GM23248 (cell line): ENCODE results near the gene OR2AJ1. TPM values are rescaled to one million over a fixed set of nuclear protein-coding genes. Genes with fewer than 3 reads are reported as not detected.

ENCODE experiments used
- DNase-seq: peaks from one replicate; pipeline ENCODE4 v3.0.0-alpha.2; 2015
- H2AFZ ChIP-seq: fragments of 200-600 bp; sonication (generic); 2 replicates; pipeline ENCODE4 v1.6.1; 2016; ENCODE audit warnings: antibody characterized with exemption
- H3F3A ChIP-seq: fragments of 200-600 bp; sonication (generic); 2 replicates; pipeline ENCODE4 v1.6.1; 2016; ENCODE audit warnings: mild to moderate bottlenecking, antibody characterized with exemption, mixed run types; ENCODE audit not compliant: insufficient read depth
- H3K27ac ChIP-seq: fragments of 200-600 bp; sonication (generic); 2 replicates; pipeline ENCODE4 v1.5.1; 2016; ENCODE audit warnings: mild to moderate bottlenecking
- H3K27me3 ChIP-seq: fragments of 200-600 bp; sonication (generic); replicated peaks from 2 replicates; pipeline ENCODE4 v1.6.1; 2016; ENCODE audit warnings: mild to moderate bottlenecking; ENCODE audit not compliant: insufficient read depth
- H3K36me3 ChIP-seq: fragments of 200-600 bp; sonication (generic); 2 replicates; pipeline ENCODE4 v1.6.1; 2016; ENCODE audit warnings: low read depth, mild to moderate bottlenecking
- H3K4me1 ChIP-seq: fragments of 200-600 bp; sonication (generic); 2 replicates; pipeline ENCODE4 v1.6.1; 2016; ENCODE audit warnings: mild to moderate bottlenecking; ENCODE audit not compliant: insufficient read depth
- H3K4me2 ChIP-seq: fragments of 200-600 bp; sonication (generic); one replicate; pipeline ENCODE4 v1.6.1; 2016; ENCODE audit warnings: mild to moderate bottlenecking; ENCODE audit not compliant: unreplicated experiment
- H3K4me3 ChIP-seq: fragments of 200-600 bp; sonication (generic); 2 replicates; pipeline ENCODE4 v1.5.1; 2016; ENCODE audit warnings: mild to moderate bottlenecking
- H3K79me2 ChIP-seq: fragments of 200-600 bp; sonication (generic); 2 replicates; pipeline ENCODE4 v1.6.1; 2016; ENCODE audit warnings: mild to moderate bottlenecking; ENCODE audit not compliant: insufficient read depth
- H3K9ac ChIP-seq: fragments of 200-600 bp; sonication (generic); 2 replicates; pipeline ENCODE4 v1.6.1; 2016; ENCODE audit warnings: mild to moderate bottlenecking
- H3K9me2 ChIP-seq: fragments of 200-600 bp; sonication (generic); 2 replicates; pipeline ENCODE4 v1.6.1; 2016; ENCODE audit warnings: mixed run types, mild to moderate bottlenecking, moderate library complexity; ENCODE audit not compliant: insufficient read depth
- H3K9me3 ChIP-seq: fragments of 200-600 bp; sonication (generic); one replicate; pipeline ENCODE4 v1.6.1; 2017; ENCODE audit warnings: low read depth
- H4K20me1 ChIP-seq: fragments of 200-600 bp; sonication (generic); 2 replicates; pipeline ENCODE4 v1.6.0; 2016; ENCODE audit not compliant: insufficient read depth
- EZH2 ChIP-seq: fragments of 200-600 bp; sonication (generic); IDR thresholded peaks from 2 replicates; pipeline ENCODE4 v1.6.1; 2018; ENCODE audit warnings: antibody characterized with exemption, mild to moderate bottlenecking; ENCODE audit not compliant: insufficient read depth, poor library complexity, severe bottlenecking
- EZH2phosphoT487 ChIP-seq: fragments of 200-600 bp; sonication (generic); IDR thresholded peaks from 2 replicates; pipeline ENCODE4 v1.6.1; 2018; ENCODE audit warnings: antibody characterized with exemption, moderate library complexity, mild to moderate bottlenecking, low read depth; ENCODE audit not compliant: insufficient read depth
- WGBS, 2 experiments: methylation state at CpG; one replicate each; pipeline ENCODE4 v1.1.6; 2015 to 2017; ENCODE audit warnings: low lambda C conversion rate in 2 of 2, low coverage in 1 of 2; ENCODE audit errors: missing lambda C conversion rate in 2 of 2; 5-methylcytosine and 5-hydroxymethylcytosine counted together
- in situ Hi-C: fragments of 300-500 bp; cut with MboI; formaldehyde crosslinking; loops from 2 replicates; pipeline ENCODE4 v1.15.0; 2020
- polyA plus RNA-seq: library from polyadenylated mRNA; unstranded; fragments of >200 nt; fragmentation: Nextera tagmentation; extraction: Ambion mirVana; gene quantifications from 2 replicates; pipeline ENCODE4 v1.2.1, GENCODE V29; 2016
- total RNA-seq: library from RNA; depleted of rRNA; stranded (reverse); fragments of >200 nt; shearing (Covaris generic); gene quantifications from 2 replicates; pipeline ENCODE4 v1.2.3, GENCODE V29; 2014; rRNA removed

OR2AJ1 gene, protein sequence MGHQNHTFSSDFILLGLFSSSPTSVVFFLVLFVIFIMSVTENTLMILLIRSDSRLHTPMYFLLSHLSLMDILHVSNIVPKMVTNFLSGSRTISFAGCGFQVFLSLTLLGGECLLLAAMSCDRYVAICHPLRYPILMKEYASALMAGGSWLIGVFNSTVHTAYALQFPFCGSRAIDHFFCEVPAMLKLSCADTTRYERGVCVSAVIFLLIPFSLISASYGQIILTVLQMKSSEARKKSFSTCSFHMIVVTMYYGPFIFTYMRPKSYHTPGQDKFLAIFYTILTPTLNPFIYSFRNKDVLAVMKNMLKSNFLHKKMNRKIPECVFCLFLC
- total RNA-seq (not detected in 2 replicates), polyA plus RNA-seq (not detected in 2 replicates)

DNA sequence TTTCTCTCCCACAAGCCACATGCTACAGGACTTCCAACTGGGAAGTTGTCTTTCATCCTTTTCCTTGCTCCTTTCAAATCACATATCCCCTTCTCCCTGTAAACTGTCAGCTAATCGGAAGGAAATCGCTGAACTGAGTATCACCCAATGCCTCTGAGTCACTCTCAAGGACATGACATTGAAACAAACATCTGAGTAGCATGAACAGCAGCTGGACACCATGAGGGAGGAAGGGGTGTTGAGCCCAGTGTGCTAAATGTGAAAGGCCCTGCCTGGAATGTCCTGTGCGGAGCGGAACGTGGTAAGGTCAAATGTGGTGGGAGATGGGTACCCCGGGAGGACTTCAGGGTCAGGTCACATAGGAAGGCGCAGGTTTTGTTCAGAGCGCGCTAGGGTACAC, at the start of gene OR2AJ1:
Gene OR2AJ1 (plus strand): TSS at position 22 of the 400 bp plus-strand sequence. CDS start 8,880 bp downstream, outside the sequence.
- no peaks in the 10 kb centered on the region for H3K9me3 ChIP-seq
- 49 to 58% methylated on average over 9 of the region's 9 CpGs for WGBS, 2 experiments
- DNase-seq, result no peak
- H3F3A ChIP-seq, result no peaks in the 10 kb centered on the region
- no peak within 1 kb of the TSS for H3K4me2 ChIP-seq
- H3K27ac ChIP-seq, result no peak within 1 kb of the TSS
- H3K36me3 ChIP-seq, result no peaks in the 10 kb centered on the region
- H3K4me1 ChIP-seq, result no peaks in the 10 kb centered on the region
- no peaks in the 10 kb centered on the region for H3K9me2 ChIP-seq
- H3K27me3 ChIP-seq, result no peaks in the 10 kb centered on the region
- H3K9ac ChIP-seq, result no peak within 1 kb of the TSS
- no peak within 1 kb of the TSS for H3K4me3 ChIP-seq
- in situ Hi-C loops, result no loop called here
- H3K79me2 ChIP-seq, result no peaks in the 10 kb centered on the region
- H4K20me1 ChIP-seq, result no peaks in the 10 kb centered on the region
- no peak for TF ChIP-seq EZH2phosphoT487
- TF ChIP-seq EZH2, result no peak
- H2AFZ ChIP-seq, result no peak within 1 kb of the TSS

DNA sequence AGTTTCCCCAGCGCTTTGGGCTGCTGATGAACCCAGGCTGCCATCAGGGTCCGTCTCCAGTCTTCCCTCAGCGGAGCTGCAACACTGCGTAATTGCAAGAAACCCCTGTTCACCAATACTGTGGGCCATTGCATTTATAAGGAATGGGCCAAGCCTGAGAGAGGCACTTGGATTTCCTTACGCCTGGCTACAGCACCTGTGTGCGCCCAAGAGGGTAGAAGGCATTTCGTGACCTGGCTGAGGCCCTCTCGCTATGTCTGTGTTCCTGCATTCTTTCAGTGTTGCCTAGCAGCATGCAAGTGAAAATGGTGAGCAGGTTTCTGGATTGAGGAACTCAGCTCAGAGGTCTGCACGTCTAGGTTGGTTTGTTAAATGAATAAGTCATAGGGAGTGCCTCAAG, 41.3 kb upstream of the OR2AJ1 start:
- no peak for DNase-seq

DNA sequence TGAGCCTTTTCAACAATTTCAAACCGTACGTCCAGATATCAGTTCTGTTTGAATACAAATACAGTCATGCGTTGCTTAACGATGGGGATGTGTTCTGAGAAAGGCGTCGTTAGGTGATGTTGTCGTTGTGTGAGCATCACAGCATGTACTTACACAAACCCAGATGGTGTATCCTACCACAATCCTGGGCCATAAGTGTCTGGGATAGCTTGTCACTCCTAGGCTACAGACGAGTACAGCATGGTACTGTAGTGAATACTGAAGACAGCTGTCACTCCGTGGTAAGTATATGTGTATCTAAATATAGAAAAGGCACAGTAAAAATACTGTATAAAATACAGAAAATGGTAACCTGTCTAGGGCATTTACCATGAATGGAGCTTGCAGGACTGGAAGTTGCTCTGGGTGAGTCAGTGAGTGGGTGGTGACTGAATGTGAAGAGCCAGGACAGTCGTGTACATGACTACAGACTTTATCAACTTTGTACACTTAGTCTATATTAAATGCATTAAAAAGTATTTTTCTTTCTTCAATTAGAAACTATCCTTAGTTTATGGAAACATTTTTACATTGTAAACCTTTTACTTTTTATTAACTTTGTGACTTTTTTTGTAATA, 39.8 kb upstream of the OR2AJ1 start:
- H2AFZ ChIP-seq, result no peak overlapping the region
- no peaks in the 10 kb centered on the region for H4K20me1 ChIP-seq
- H3K27ac ChIP-seq, result no peak overlapping the region
- H3K27me3 ChIP-seq, result no peaks in the 10 kb centered on the region
- H3K79me2 ChIP-seq, result no peaks in the 10 kb centered on the region
- H3K9ac ChIP-seq, result no peak overlapping the region
- no peaks in the 10 kb centered on the region for H3K4me1 ChIP-seq
- no peaks in the 10 kb centered on the region for H3K9me2 ChIP-seq
- TF ChIP-seq EZH2phosphoT487 (no peak), EZH2 (no peak)
- H3F3A ChIP-seq, result no peaks in the 10 kb centered on the region
- no peak overlapping the region for H3K4me2 ChIP-seq
- no peak for DNase-seq
- in situ Hi-C loops, result no loop called here
- no peaks in the 10 kb centered on the region for H3K36me3 ChIP-seq
- no peaks in the 10 kb centered on the region for H3K9me3 ChIP-seq
- H3K4me3 ChIP-seq, result no peak overlapping the region
- 48 to 52% methylated on average over 10 of the region's 10 CpGs for WGBS, 2 experiments

More for the DNA sequence above, 41.3 kb upstream of the OR2AJ1 start:
- no peak overlapping the region for H2AFZ ChIP-seq
- H3K4me1 ChIP-seq, result no peaks in the 10 kb centered on the region
- H3K9ac ChIP-seq, result no peak overlapping the region
- no peak overlapping the region for H3K4me3 ChIP-seq
- H3K27me3 ChIP-seq, result no peaks in the 10 kb centered on the region
- in situ Hi-C loops, result no loop called here
- no peaks in the 10 kb centered on the region for H3F3A ChIP-seq
- TF ChIP-seq EZH2 (no peak), EZH2phosphoT487 (no peak)
- H3K4me2 ChIP-seq, result no peak overlapping the region
- WGBS, 2 experiments, result 44 to 51% methylated on average over 9 of the region's 9 CpGs
- H3K9me2 ChIP-seq, result no peaks in the 10 kb centered on the region
- no peaks in the 10 kb centered on the region for H3K9me3 ChIP-seq
- H4K20me1 ChIP-seq, result no peaks in the 10 kb centered on the region
- no peak overlapping the region for H3K27ac ChIP-seq
- no peaks in the 10 kb centered on the region for H3K79me2 ChIP-seq
- no peaks in the 10 kb centered on the region for H3K36me3 ChIP-seq

DNA sequence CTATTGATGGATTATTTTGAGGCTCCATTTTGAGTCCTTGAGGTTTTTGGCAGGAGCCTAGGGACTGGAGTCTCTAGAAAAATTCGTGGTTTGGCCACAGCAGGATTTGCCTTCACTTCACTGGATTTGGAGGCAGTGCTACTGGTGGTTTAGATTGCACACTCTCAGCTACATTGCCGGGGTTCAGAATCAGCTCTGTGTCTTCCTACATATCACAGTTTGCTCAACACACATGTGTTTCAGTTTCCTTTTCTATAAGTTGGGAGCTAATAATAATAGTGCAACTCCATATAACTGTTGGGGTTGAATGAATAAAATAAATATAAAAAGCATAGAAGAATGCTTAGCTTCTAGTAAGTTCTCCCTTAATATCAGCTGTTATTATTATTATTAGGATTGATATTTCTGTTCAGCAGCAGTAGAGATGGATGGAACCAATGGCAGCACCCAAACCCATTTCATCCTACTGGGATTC, 29.5 kb upstream of the OR2AJ1 start, which contains the start of gene OR2W3:
Gene OR2W3 (plus strand): TSS at position 425 of the 475 bp plus-strand sequence. CDS start 0 bp downstream, at position 425.
- in situ Hi-C loops, result no loop called here
- no peak for TF ChIP-seq EZH2
- H3F3A ChIP-seq, result no peaks in the 10 kb centered on the region
- H3K27ac ChIP-seq, result no peak within 1 kb of the TSS
- no peaks in the 10 kb centered on the region for H3K79me2 ChIP-seq
- H3K9me2 ChIP-seq, result no peaks in the 10 kb centered on the region
- no peaks in the 10 kb centered on the region for H3K36me3 ChIP-seq
- H4K20me1 ChIP-seq, result no peaks in the 10 kb centered on the region
- no peak for DNase-seq
- no peaks in the 10 kb centered on the region for H3K4me1 ChIP-seq
- no peak within 1 kb of the TSS for H3K4me2 ChIP-seq
- H3K4me3 ChIP-seq, result no peak within 1 kb of the TSS
- no peak within 1 kb of the TSS for H3K9ac ChIP-seq
- 16 to 30% methylated on average over 2 of the region's 2 CpGs for WGBS, 2 experiments
- H3K27me3 ChIP-seq, result no peaks in the 10 kb centered on the region
- H3K9me3 ChIP-seq, result no peaks in the 10 kb centered on the region
- H2AFZ ChIP-seq, result no peak within 1 kb of the TSS
